ENCODE data around the gene TEX10.

- TF ChIP-seq EZH2 (IDR thresholded peaks at IDR 0.05; ENCODE audit: low read length, missing control alignments) (no peak), CTCF (conservative IDR thresholded peaks at IDR 0.05 in 1 of 2, IDR thresholded peaks at IDR 0.05 in 1 of 2; ENCODE audit: low read depth in 1 of 2, low read length in 2 of 2) (no peak)
These were observed 45.7 kb downstream of the TEX10 start for GRCh38 chr9:100307080-100307479.
